Thyroid gland (tissue), 4 donors: ENCODE results near the gene SGIP1. TPM values are rescaled to one million over a fixed set of nuclear protein-coding genes. Genes with fewer than 3 reads are reported as not detected.

ENCODE experiments used
- DNase-seq, 2 donors: peaks; one replicate each; pipeline ENCODE4 v3.0.0-alpha.2; 2019
- H3K27ac ChIP-seq, 3 donors: fragments of 200-600 bp; sonication (generic); 1 replicate in 2 of 3; 2 replicates in 1 of 3; pipeline ENCODE4 v1.5.1; 2016 to 2019; ENCODE audit warnings: mild to moderate bottlenecking in 1 of 3, moderate library complexity in 1 of 3
- H3K27me3 ChIP-seq: fragments of 200-600 bp; sonication (generic); one replicate; pipeline ENCODE4 v1.5.1; 2019
- H3K36me3 ChIP-seq, 2 donors: fragments of 200-600 bp; sonication (generic); one replicate each; pipeline ENCODE4 v1.5.1; 2016 to 2019
- H3K4me1 ChIP-seq, 2 donors: fragments of 200-600 bp; sonication (generic); one replicate each; pipeline ENCODE4 v1.5.1; 2017 to 2019
- H3K4me3 ChIP-seq, 3 donors: fragments of 200-600 bp; sonication (generic); replicated peaks in 1 of 3; 1 replicate in 2 of 3; 2 replicates in 1 of 3; pipeline ENCODE4 v1.5.1; 2016; ENCODE audit warnings: mild to moderate bottlenecking in 1 of 3
- H3K9me3 ChIP-seq: fragments of 200-600 bp; sonication (generic); one replicate; pipeline ENCODE4 v1.5.1; 2017
- POLR2A ChIP-seq, 2 donors: fragments of 450-650 bp; IDR thresholded peaks; one replicate each; pipeline ENCODE4 v1.6.1; 2017; ENCODE audit warnings: antibody characterized with exemption in 2 of 2, mild to moderate bottlenecking in 2 of 2, moderate library complexity in 1 of 2
- WGBS, 2 donors: methylation state at CpG; one replicate each; pipeline ENCODE4 v1.1.5; 2017; 5-methylcytosine and 5-hydroxymethylcytosine counted together
- intact Hi-C: fragments of 100-400 bp; cut with DNase I; formaldehyde crosslinking; loops from one replicate; pipeline ENCODE4 v1.15.1; 2023
- total RNA-seq, 4 donors: library from RNA; depleted of rRNA; stranded (reverse); fragments of >200 nt; gene quantifications; one replicate each; pipeline ENCODE4 v1.2.3, GENCODE V29; 2016
- TF ChIP-seq, protein P1 (sequence below), 6 experiments: fragments of 200-600 bp in 3 of 6; fragments of 450-650 bp in 3 of 6; sonication (generic) in 3 of 6; IDR thresholded peaks; one replicate each; pipeline ENCODE4 v1.5.1; 2016 to 2019; ENCODE audit warnings: antibody characterized with exemption in 6 of 6, mild to moderate bottlenecking in 2 of 6, inconsistent platforms in 1 of 6, moderate library complexity in 1 of 6

The SGIP1 gene
- total RNA-seq, 4 donors from 2014 or later, result 18.7 to 25.6 (median 22.4) TPM

DNA sequence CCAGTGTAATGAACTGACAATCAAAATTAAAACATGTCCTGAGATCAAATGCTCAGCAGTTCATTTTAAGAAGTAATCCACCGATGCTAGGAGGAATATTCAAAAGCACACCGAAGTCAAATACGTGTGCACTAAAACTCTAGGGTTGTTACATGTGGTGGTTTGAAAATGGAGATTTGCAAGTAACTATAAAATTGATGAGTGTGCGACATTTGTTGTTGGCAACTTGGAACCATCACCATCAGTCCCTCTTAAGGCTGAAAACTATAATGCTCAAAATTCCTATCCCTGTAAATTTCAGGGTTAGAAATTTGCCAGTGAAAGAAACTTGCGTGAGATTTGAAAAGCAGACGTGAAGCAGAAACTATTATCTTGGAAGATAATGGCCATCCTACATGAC, 13.3 kb upstream of the SGIP1 start:
- DNase-seq, result no peak
- no peaks in the 10 kb centered on the region for H3K4me1 ChIP-seq
- 88 to 94% methylated on average over 6 of the region's 6 CpGs for WGBS, 2 donors
- H3K9me3 ChIP-seq, result no peaks in the 10 kb centered on the region
- H3K27ac ChIP-seq, result no peak overlapping the region
- H3K27me3 ChIP-seq, result no peaks in the 10 kb centered on the region
- intact Hi-C loops, result no loop called here
- H3K4me3 ChIP-seq, result no peak overlapping the region
- TF ChIP-seq, protein P1, sequence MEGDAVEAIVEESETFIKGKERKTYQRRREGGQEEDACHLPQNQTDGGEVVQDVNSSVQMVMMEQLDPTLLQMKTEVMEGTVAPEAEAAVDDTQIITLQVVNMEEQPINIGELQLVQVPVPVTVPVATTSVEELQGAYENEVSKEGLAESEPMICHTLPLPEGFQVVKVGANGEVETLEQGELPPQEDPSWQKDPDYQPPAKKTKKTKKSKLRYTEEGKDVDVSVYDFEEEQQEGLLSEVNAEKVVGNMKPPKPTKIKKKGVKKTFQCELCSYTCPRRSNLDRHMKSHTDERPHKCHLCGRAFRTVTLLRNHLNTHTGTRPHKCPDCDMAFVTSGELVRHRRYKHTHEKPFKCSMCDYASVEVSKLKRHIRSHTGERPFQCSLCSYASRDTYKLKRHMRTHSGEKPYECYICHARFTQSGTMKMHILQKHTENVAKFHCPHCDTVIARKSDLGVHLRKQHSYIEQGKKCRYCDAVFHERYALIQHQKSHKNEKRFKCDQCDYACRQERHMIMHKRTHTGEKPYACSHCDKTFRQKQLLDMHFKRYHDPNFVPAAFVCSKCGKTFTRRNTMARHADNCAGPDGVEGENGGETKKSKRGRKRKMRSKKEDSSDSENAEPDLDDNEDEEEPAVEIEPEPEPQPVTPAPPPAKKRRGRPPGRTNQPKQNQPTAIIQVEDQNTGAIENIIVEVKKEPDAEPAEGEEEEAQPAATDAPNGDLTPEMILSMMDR (IDR thresholded peaks at IDR 0.05), result no peak
- TF ChIP-seq POLR2A (IDR thresholded peaks at IDR 0.05), result no peak
- no peaks in the 10 kb centered on the region for H3K36me3 ChIP-seq

DNA sequence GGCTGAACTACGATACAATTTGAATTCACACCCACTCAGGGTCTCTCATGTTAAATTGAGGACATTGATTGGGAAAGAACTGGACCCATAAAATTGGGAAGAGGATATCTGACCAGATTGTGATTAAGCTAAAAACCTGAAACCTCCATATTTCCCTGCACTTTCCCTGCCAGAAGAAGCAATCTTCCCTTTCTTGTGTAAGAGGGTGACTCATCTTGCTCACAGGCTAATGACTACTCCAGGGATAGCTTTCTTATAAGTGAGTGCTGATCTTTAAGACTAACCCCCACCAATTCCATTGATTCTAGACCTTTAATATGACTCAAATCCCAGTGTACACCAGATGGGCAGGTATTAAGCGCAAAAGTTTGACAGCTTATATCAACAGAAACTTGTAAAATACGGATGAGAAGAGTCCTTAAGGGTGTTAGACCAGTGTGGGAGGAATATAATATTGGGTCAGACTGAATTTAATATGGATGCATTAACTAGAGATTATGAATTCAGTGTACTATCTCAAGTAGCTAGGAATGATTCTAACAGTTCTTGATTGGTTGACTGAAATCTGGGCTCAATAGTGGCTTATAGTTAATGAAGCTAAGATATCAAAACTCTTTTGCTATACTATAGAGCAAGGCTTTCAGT, 12.1 kb upstream of the SGIP1 start:
- Histone ChIP-seq H3K4me3 (no peak overlapping the region), H3K27ac (no peak overlapping the region), H3K36me3 (no peaks in the 10 kb centered on the region), H3K9me3 (no peaks in the 10 kb centered on the region), H3K4me1 (no peaks in the 10 kb centered on the region), H3K27me3 (no peaks in the 10 kb centered on the region)
- no peak for DNase-seq
- intact Hi-C loops, result no loop called here
- 92 to 93% methylated on average over 3 of the region's 3 CpGs for WGBS, 2 donors
- TF ChIP-seq, protein P1 (IDR thresholded peaks at IDR 0.05), result no peak
- TF ChIP-seq POLR2A (IDR thresholded peaks at IDR 0.05), result no peak

DNA sequence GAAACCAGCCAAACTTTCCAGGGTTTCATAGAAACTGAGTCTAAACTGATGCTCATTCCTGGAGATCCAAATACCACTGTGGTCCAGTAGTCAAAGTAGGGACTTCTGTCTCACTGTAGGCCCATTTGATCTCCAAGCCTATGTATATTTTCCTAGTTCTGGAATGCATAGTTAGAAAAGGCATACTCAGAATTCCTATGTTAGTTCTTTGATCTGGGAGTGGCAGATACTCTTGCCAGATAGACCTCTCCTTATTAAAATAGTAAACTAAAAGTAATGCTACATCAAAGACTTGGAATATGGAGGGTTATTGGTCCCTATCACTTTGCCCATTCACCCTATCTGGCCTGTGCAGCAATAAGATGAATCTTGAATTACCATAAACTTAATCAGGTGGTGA, 10.4 kb upstream of the SGIP1 start:
- H3K9me3 ChIP-seq, result no peaks in the 10 kb centered on the region
- TF ChIP-seq, protein P1 (IDR thresholded peaks at IDR 0.05), result no peak
- no peak for TF ChIP-seq POLR2A (IDR thresholded peaks at IDR 0.05)
- no peaks in the 10 kb centered on the region for H3K36me3 ChIP-seq
- intact Hi-C loops, result no loop called here
- no peaks in the 10 kb centered on the region for H3K27me3 ChIP-seq
- no peak overlapping the region for H3K27ac ChIP-seq
- no peak for DNase-seq
- H3K4me3 ChIP-seq, result no peak overlapping the region
- no peaks in the 10 kb centered on the region for H3K4me1 ChIP-seq

DNA sequence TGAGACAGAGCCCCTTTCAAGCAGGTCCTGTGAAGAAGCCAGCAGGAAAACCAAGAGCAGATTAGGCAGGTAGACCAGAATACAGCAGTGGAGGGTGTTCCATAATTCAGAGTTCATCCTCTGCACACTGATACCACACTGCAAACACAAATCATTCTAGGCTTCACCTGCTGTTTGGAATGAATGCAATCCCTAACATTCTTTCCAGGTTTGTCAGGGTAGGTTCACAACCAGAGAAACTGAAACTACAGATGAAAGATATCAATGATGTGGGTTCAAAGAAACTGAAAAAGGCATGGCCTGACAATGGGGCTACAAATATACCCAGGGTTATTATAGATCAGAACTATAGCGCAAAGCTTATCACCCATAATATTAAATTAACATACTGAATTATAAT, 8.9 kb upstream of the SGIP1 start:
- no peaks in the 10 kb centered on the region for H3K4me1 ChIP-seq
- no peaks in the 10 kb centered on the region for H3K36me3 ChIP-seq
- no peaks in the 10 kb centered on the region for H3K27me3 ChIP-seq
- no peaks in the 10 kb centered on the region for H3K9me3 ChIP-seq
- no peak overlapping the region for H3K4me3 ChIP-seq
- no peak for DNase-seq
- no peak for TF ChIP-seq POLR2A (IDR thresholded peaks at IDR 0.05)
- TF ChIP-seq, protein P1 (IDR thresholded peaks at IDR 0.05), result no peak
- 96 to 100% methylated on average over 1 of the region's 1 CpG for WGBS, 2 donors
- H3K27ac ChIP-seq, result no peak overlapping the region
- intact Hi-C loops, result no loop called here

DNA sequence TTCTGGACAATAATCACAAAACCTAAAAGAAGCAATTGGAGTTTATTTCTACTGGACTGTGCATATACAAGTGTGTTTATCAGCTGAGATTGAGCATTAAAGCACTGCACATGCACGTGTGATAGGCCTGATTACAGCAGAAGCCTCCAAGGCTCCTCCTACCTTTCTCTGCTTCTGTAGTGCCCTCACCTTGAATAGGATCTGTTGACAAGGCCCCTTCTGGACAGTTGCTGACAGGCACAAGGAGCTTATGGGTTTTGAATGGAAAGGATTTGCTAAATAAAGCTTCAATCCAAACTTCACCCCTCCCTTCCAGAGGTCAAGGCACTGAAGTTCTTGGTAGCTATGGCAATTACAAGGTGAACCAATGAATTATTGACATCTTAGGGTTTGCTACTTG, 7.9 kb upstream of the SGIP1 start:
- 50 to 75% methylated on average over 1 of the region's 1 CpG for WGBS, 2 donors
- Histone ChIP-seq H3K9me3 (no peaks in the 10 kb centered on the region), H3K27ac (no peak overlapping the region), H3K4me3 (no peak overlapping the region), H3K27me3 (no peaks in the 10 kb centered on the region), H3K36me3 (no peaks in the 10 kb centered on the region), H3K4me1 (no peaks in the 10 kb centered on the region)
- no peak for DNase-seq
- intact Hi-C loops, result no loop called here
- TF ChIP-seq, protein P1 (IDR thresholded peaks at IDR 0.05), result no peak
- TF ChIP-seq POLR2A (IDR thresholded peaks at IDR 0.05), result no peak
